DMS 273 treated with DMSO at 0.1 percent for 48 hours (cell line): Measurements from ENCODE around the gene EIF3J.

Experiments
- DNase-seq: peaks from one replicate; lab custom pipeline; 2025; lab: John Stamatoyannopoulos, UW

EIF3J gene

DNA sequence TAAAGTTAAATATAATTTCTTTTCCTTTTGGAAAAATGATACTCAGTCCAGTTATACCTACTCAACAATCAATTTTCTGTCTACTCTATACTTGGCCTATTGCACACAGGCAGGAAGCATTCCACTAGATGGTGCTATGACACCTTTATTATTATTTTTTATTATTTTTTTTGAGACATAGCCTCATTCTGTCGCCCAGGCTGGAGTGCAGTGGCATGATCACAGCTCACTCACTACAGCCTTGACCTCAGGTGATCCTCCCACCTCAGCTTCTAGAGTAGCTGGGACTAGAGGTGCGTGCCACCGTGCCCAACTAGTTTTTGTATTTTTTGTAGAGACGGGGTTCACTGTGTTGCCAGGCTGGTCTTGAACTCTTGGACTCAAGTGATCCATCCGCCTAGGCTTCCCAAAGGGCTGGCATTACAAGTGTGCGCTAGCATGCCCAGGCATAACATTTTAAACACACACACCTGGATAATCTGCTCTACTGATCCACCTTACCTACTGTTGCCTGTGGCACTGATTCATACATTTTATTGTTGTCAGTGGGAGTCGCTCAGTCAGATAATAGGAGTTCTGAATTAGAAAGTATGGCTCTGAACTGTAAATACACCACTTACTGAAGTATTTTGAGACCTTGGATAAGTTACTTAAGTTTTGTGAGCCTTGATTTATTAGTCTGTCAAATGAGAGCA, 56.2 kb downstream of the EIF3J start:
- no peak for DNase-seq

DNA sequence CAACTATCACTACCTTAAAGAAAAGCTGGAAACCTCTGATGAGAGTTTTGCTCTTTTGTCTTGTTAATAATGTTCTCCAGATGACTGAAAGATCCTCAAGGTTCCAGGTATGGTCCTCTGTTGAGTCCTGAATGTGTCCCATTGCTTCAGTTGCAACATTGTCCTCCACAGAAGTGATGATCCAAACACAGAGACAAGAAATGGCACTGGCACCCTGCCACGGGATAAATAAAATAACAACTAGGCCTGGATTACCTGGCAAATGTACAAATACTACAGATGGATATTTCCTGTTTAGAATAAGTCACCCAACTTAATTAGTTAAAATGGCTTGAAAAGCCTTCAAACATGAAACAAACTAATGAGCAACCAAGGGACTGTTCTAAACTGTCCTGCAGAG, 58.3 kb downstream of the EIF3J start:
- no peak for DNase-seq

DNA sequence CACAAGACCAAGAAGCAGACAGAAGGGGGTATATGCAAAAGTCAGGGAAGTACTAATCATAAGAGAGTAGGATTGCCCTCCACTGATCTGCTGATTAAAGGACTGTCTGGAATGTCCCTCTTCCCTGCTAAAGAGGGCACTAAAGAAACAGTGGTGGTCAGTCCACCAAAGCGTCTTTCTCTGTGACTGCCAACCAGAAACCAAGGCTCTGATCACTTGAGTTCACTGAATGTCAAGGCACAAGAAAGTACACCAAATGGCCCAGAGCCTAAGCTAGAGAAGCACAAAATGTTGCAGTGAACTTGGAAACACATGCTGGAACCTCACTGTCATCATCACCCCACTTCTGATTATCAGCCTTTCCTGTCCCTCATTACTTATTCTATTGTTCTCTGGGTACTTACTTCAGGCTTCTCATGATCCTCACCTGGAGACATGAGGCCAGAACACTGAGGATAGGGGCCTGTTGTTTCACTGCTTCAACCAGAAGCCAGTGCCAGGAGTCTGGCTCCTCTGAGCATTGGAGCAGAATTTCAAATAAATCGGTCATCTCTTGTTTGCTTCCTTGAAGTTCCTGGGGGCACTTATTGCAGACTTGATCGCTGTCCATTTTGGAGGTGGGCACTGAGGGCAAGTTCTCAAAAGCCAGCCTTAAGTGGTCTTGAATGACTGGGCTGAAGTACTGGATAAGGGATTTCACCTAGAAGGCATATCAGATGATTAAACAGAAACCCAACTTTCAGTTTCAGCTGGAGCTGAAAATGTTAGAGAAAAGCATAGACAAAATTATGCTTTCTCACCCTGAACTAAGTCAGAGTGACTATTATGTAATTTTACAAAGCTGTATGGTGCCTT, 58.9 kb downstream of the EIF3J start:
- DNase-seq = no peak

DNA sequence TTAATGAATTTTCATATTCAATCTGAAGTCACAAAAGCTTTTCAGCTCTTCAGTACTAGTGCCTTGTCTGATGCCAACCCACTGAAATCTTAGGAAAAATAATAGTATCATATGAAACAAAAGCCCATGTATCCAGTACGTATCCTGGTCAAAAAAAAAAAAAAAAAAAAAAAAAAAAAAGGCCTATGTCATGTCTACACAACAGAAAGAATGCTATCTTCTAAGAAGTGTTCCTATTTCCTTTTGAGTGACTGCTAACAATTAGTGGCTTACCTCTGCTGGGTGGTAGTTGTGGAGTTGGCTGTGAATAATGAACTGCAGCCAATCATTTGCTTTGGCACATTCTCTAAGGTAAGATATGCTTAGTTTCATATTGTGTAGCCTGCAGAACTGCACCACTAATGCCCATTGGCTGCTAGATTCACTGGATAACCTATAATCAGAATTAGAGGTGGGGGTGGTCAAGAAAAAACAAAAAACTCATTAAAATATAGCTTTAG, 59.6 kb downstream of the EIF3J start:
- no peak for DNase-seq

DNA sequence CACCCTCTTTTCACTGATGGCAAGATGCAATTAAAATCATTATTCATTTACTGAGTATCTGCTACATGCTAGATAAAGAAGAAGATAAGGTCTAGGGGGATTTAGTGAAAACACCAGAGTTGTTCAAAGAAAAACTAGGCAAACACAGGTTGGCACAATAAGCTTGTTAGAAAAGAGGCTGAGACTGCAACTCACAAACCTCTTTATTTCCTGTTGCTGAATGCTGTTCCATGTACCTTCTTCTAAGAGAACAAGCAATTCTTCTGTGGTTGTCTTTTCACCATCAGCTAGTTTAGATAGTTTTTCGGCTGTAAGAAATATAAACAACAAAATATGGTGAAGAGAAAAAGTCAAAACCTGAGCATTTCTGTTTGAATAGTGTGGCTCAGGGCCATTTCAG, 61.1 kb downstream of the EIF3J start:
- DNase-seq = no peak

DNA sequence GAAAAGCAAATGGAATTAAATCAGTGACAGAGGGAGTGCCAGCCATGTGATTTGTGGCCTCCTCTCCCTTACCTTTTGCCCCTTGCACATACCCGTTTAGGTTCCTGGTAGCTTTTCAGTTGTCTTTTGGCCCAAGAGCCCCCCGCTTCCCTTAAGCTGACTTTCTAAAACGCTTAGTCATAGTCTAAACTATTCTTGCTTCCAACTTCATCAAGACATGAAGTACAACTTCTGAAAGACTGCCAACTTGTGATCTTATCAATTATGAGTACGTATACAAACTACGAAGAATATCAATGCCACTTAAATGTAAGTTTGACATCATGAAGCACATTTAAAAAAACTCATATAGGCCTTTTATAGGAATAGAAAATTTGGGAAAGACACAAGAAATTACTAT, 61.9 kb downstream of the EIF3J start:
- no peak for DNase-seq

DNA sequence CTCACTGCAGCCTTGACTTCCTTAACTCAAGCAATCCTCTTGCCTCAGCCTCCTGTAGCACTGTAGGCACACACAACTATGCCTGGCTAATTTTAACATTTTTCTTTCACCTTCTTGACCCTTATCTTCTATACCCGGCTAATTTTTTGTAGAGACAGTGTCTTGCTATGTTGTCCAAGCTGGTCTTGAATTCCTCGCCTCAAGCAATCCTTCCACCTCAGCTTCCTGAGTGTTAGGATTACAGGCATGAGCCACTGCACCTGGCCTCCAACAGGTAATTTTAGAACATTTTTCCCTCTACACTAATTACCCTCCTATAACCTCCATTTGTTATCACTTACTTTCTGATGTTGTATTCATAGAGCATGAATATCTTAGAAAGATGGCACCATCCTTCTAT, 66.2 kb downstream of the EIF3J start:
- DNase-seq = no peak

DNA sequence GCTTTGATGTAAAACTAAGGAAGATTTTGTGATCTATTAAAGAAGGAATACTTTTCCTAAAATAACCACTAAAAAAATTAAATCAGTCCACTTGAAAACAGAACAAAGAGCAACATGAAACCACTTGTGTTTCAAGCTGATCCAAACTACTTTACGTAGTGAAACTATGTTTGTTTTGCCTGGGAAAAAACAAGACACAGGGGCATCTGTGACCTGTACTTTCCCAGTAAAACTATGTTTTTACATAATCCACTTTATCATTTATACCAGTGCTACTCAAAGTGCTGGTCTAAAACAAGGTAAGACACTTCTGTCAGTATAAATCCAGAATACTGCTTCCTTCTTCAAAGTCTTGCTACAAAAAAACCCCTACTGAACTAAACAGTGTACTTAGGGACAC, 69.8 kb downstream of the EIF3J start:
- no peak for DNase-seq
